Stimulated activated CD8-positive, alpha-beta memory T cell treated with anti-CD3 and anti-CD28 coated beads, Interleukin-2, amount 100 ng/mL, for 1 hour (primary cell): ENCODE results near the gene GOLGA6L9.
"Not testable (repeated sequence)": the region's sequence is repeated elsewhere in the genome, so short reads cannot be mapped to it uniquely, and the experiment has no call there.

Source experiments
- DNase-seq, 2 donors: peaks; one replicate each; pipeline ENCODE4 v3.0.0-alpha.2; 2020; ENCODE audit warnings: low read depth in 2 of 2

The GOLGA6L9 gene, protein sequence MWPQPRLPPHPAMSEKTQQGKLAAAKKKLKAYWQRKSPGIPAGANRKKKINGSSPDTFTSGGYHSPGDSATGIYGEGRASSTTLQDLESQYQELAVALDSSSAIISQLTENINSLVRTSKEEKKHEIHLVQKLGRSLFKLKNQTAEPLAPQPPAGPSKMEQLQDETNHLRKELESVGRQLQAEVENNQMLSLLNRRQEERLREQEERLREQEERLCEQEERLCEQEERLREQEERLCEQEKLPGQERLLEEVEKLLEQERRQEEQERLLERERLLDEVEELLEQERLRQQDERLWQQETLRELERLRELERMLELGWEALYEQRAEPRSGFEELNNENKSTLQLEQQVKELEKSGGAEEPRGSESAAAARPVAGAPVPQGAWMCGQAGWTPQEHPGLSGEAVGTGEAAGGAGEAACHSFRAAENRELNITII

DNA sequence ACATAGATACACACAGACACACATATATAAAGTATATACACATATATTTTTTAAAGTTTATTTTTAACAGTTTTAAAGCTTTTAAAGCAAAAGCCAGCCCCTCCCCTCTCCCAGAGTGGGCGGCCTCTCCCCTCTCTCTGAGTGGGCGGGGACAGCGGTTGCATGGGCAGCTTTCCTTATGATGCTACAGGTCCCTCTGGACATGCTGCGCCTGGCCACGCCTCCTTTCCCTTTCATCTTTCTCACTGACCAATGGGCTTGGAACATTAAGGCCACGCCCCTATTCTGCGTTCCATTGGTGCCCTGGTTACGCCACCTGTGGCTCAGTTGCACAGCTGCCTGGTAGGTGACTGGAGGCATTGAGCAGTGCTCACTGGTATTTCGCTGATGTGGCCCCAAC lies at the start of gene GOLGA6L9:
GOLGA6L9 (plus strand) TSS at position 124 of the 400 bp plus-strand sequence; CDS start at position 388, 264 bp downstream.
- DNase-seq = not testable (repeated sequence)

DNA sequence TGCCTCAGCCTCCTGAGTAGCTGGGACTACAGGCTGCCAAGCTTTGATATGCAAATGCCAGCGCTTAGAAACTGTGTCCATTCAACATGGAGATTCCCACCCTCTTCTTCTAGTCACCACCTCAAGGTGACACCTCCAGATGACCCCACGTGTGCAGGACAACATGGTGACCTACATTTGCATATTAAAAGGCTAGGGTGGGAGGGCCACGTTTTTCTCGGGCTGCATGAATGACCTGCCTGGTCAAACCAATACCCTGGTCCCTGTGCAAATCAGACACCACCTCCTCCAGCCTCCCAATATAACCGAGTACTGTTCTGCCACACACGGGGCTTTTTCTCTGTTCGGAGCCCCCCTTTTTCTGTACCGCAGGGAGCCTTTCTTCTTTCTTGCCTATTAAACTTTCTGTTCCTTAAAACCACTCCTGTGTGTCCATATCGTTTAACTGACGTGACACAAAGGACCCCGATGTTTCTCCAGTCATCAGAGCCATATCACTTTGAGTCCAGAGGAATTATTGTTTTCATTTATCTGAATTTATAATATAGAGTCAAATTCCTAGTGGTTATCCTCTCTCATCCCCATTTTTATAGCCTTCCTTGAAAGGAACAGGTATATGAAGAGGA lies 48.2 kb upstream of the GOLGA6L9 start:
- DNase-seq = not testable (repeated sequence)

DNA sequence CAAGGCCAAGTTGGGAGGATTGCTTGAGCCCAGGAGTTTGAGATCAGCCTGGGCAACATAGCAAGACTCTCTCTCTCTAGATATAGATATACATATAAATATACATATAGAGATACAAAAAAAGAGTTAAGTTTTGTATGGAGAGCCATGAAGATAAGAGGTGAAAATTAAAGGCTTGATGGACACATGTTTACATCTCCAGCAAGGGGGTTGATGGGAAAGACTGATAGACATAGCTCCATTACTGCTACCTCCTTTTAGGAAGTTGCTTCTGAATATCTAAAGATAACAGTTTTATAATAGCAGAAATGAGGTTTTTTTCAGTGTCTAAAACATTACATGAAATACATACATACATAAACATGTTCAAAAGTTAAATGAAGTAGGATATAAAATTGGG lies 42.4 kb upstream of the GOLGA6L9 start:
- not testable (repeated sequence) for DNase-seq

DNA sequence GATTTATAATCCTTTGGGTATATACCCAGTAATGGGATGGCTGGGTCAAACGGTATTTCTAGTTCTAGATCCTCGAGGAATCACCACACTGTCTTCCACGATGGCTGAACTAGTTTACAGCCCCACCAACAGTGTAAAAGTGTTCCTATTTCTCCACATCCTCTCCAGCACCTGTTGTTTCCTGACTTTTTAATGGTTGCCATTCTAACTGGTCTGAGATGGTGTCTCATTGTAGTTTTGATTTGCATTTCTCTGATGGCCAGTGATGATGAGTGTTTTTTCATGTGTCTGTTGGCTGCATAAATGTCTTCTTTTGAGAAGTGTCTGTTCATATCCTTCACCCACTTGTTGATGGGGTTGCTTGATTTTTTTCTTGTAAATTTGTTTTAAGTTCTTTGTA lies 39.5 kb upstream of the GOLGA6L9 start:
- DNase-seq = not testable (repeated sequence)

DNA sequence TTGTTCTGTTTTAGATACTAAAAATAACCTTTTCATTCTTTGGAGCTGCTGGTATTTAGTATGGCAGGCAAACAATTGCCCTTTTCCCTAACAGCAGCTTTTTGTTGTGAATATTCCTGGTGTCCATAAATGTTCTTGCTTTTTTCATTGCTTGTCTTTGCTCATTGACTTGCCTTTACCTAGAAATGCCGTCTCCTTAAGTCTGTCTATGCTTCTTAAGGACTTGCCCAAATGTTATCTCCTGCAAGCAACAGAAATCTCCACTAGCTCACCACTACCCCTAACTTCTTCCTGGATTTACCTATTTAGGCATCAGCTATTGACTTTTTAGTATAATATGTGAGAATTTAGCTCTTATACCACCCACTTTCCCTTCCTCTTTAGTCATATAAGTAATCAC lies 37.5 kb upstream of the GOLGA6L9 start:
- not testable (repeated sequence) for DNase-seq

DNA sequence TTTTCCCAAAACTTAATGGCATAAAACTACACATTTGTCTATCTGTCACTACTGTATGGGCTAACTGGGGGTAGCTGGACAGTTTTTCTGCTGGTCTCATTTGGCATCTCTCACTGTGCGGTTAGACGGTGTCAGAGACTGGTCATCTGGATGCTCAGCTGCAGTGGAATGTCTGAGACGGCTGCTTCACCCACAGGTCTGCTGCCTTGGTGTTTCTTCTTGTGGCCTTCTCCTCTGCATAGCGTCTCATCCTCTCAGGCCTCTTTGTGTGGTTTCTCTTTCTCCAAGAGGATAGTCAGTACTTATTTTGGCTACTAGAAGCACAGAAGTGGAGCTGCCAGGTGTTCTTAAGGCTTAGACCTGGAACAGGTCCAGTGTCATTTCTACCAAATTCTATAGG lies 35.9 kb upstream of the GOLGA6L9 start:
- no peak for DNase-seq

DNA sequence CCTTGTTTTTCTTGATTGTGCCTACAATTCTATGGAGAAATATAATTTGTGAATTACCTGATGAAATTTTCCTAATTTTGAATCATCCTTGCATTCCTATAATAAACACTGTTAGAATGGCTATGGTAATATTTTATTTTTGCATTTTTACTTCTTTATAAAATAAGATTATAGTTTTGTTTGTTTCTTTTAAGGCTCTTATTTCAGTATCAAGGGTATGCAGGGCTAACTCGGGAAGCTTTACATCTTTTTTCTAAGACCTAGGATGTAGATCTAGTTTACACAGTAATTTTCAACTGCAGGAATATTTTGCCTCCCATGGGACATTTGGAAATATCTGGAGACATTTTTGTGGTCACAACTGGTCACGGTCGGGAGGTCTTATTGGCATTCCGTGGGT lies 33.8 kb upstream of the GOLGA6L9 start:
- not testable (repeated sequence) for DNase-seq

DNA sequence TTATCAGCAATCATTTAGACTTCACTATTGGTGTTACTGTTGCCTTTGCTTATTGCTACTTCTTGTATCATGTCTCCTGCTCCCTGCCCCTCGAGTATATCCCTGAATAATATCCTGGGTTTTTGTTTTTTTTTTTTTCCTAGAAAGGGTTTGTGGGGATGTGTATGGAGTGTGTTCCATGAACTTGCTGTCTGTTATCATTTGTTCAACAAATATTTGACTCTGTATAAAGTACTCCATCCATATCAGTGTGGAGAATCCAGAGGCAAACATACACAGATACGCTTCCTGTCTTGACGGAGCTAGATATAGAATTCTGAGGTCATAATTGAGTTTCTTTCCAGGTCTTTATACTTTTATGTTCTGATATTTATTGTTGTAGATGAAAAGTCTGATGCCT lies 31.8 kb upstream of the GOLGA6L9 start:
- DNase-seq = no peak

DNA sequence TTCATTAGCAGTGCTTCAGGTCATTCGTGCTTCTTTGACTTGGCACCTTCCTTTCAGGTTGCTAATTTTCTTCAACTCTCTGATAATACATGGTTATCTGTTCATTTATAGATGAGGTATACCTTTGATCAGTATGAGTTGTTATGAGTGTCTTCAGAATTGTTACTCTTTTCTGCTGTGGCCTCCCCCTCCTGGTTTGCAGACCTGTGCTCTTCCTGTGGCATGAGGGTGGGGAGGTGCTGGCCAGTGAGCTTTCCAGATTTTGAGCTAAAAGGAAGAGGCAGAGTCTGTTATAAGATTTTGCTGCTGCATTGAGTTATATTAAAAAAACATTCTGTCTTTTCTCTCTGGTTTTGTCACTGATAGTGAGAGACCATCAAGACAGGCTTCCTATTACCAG lies 30.8 kb upstream of the GOLGA6L9 start:
- no peak for DNase-seq

DNA sequence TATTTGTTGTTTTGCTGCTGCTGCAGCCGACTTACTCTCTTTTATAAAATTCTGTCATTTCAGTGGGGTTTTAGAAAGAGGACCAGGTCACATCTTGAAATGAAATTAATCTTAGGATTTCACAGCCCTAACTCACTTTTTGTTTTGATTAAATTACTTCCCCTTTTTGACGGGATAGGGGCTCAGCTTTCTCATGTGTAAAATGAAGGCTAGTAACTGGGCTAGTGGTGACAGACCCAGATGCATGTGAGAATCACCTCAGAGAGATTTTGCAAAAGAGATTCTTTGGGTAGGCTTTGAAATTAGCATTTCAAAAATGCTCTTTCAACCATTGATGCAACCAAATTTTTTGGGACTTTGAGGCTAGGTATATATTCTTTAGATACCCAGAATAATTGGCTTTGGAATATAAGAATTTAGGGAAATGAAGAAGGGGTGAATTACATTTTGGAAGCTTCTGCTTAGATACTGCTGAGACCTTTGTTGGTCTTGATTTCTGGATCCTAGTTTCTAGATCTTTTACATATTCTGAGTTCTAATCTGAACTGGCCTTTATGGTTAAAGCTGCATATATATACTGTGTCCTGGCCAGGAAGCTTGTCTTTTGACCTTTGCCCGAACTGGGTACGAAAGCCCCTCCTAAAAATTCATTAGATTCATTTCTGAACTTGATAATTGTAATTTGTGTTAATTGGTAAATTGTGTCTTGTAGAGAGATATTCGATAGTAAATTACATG lies 30.1 kb upstream of the GOLGA6L9 start:
- not testable (repeated sequence) for DNase-seq

DNA sequence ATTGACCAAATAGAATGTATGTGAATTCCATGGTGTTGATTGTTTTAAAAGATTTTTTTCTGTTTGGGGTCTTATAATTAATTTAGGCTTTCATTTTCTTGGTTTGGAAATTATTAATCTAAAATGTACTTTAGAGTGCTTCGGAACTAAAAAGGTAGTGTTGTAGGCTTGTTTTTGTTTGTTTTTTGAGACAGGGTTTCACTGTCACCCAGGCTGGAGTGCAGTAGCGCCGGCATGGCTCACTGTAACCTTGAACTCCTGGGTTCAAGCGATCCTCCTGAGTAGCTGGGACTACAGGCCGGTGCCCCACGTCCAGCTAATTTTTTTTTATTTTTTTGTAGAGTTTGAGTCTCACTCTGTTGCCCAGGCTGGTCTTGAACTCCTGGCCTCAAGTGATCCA lies 27.7 kb upstream of the GOLGA6L9 start:
- DNase-seq = not testable (repeated sequence)

DNA sequence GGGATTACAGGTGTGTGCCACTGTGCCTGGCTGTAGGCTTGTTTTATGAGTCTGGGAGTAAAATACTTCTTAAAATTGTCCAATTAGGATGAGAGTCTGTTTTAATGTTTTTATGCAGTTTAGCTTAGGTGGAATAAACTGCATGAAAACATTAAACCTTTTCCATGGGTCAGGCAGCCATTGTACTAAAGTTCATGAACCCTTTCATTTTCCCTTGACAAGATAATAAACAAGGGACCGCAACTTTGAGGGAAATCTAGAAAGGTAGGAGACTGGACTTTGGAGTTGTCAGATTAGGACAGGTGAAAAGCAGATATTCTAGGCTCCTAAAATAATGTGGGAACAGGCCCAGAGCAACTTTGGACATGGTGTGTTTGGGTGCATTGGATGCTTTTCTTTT lies 27.3 kb upstream of the GOLGA6L9 start:
- not testable (repeated sequence) for DNase-seq

DNA sequence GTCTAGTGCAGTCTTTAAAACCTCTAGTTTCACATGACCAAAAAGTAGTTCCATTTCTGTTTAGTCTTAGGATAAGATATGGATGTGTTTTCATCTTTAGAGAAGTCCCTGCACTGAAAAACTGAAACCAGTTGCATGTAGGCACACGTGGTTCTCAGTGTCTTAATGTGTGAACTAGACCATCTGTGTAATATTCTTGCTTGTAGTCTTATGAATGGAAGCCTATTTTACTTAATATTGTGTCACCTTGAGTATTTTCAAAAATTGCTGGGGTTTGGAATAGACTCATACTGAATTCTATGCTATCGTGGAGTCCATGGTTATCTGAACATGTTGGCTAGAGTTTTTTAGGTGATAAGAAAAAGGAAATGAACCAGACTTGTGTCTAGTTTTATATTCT lies 23.4 kb upstream of the GOLGA6L9 start:
- not testable (repeated sequence) for DNase-seq

DNA sequence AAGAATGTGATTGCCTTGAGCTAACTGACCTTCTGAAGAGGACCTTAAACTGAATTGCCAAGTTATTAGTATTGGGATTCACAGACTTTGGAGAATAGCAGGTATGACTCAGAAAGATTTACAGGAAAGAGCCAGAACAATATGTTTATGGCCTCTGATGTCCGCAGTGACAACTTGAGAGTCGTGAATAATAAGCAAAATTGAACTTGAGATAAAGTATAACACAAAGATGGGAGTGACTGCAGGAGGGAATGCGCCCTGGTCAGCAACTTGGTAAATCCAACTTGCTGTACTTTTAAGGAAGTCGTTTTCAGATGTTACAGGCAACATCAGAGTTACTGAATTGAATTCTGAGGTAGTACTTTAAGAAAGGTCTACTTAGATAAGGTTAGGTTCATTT lies 19.3 kb upstream of the GOLGA6L9 start:
- not testable (repeated sequence) for DNase-seq

DNA sequence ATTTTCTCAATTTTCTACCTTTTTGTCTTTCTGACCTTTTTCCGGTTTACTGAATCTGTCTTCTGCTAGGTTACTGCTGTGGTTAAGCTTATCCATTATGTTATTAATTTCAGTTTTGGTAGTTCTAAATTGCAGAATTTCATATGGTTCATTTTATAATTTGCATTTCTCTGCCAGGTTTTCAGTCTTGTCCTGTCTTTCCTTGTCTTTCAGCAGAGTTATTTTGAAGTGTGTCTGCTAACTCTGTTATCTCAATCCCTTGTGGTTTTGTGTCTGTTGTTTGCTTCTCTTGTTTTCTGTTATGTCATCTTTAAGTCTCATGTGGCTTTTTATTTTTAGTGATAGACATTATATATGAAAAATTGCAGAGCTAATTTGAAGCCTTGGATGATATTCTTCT lies 18.0 kb upstream of the GOLGA6L9 start:
- not testable (repeated sequence) for DNase-seq

DNA sequence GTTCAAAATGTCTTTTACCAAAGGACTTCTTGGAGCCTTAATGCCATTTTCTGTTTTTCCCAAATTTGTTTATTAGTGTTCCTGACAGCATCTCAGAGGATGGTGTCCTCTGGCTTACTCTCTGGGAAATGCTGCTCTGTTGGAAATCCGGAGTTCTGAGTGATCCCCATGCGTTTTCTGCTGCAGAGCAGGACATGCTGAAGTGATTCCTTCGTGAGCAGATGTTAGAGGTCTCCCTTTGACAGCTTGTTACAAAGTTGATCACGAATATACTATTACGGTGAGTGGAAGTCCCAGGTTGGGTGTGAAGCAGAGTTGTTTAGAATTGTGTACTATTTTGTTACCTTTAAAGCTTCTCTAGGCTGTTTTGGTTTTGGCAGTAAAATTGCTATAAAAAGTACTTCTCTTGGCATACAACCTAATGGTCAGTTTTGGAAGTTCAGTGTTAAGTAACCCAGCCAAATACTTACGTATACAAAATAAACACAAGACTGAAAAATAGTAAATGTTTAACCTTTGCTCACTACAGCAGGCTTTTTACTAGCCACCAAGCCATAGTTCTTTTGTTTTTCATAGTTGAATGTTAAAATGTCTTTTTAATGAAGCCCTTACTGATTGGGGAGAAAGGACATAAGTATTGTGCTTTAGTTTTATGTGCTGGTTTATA lies 15.0 kb upstream of the GOLGA6L9 start:
- not testable (repeated sequence) for DNase-seq

DNA sequence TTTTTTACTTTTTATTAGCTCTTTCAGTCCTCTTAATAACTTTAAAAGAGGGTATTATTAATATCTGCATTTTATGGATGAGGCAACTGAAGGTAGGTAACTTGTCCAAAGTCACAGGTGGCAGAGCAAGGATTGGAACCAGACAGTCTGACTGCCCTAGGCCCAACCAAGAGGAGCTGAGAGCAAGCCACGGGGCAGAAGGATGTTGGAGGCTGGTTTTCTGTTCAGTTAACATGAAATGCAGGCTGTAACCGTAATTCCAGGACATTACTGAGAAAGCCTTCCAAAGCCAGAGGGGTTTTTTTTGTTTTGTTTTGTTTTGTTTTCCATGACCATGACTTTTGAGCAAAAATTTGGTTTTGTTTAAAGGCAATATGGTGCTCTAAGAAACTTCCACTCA lies 9.1 kb upstream of the GOLGA6L9 start:
- not testable (repeated sequence) for DNase-seq

DNA sequence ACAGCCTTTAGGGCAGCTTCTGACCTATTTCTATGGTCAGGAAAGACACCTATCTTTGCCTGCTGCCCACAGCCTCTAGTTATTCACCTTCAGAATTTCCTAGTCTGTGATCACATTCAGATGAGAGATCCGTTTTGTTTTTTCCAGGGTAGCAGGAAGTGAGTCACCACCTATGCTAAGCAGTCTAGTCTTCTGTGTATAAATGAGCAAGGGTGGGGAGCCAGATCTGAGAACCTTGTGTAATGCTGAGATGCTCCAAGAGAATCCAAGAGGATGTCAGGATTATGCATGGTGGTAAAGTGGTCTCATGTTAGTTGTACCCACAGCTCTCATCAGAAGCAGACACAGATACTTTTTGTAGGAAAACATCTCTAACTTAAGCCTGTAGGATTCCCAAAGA lies 8.7 kb upstream of the GOLGA6L9 start:
- DNase-seq = not testable (repeated sequence)

DNA sequence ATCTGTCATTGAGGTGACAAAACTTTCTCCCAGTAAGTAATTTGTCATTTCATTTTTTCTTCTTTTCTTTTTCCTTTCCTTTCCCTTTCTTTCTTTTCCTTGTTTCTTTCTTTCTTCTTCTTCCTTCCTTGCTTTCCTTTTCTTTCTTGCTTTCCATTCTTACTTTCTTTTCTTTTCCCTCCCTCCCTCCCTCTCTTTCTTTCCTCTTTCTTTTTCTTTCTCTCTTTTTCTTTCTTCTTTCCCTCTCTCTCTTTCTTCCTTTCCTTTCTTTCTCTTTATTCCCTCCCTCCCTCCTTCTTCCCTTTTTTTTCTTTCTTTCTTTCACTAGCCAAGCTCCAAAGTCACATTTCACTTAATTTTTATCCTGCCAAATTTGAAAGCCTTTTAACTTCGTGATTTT lies 2.5 kb upstream of the GOLGA6L9 start:
- not testable (repeated sequence) for DNase-seq

DNA sequence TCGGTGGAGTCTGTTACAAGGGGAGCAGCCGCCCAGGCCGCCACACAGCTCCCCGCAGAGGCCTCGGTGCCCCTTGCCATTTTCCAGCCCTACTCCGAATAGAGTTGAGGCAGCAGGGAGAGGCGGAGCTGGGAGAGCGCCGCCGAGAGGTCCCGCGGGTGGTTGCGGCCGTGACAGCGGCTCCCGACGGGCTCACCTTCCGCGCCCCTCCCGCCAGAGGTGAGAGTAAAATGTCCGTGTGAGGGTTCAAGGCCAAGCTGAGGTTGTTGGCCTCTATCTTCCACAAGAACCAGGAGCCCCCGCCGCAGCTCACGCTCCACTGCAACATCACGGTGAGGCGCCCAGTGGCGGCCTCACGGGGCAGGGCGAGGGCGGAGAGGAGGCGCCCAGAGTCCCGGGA lies 15.8 kb downstream of the GOLGA6L9 start:
- DNase-seq = peak; percentile 1

DNA sequence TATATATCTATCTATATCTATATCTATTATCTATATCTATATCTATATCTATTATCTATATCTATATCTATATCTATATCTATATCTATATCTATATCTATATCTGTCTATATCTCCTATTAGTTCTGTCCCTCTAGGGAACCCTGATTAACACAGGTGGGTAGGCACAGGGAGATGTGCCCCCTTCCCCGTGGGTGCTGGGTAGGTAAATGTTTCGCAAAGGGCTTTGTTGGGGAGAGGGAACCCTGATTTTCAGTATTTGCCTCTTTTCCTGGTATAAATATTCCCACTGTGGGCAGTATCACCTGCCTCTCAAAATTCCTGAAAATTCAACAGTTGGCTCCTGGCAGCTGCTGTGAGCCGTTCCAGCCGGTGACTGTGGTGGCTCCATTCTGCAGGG lies 27.7 kb downstream of the GOLGA6L9 start:
- not testable (repeated sequence) for DNase-seq

DNA sequence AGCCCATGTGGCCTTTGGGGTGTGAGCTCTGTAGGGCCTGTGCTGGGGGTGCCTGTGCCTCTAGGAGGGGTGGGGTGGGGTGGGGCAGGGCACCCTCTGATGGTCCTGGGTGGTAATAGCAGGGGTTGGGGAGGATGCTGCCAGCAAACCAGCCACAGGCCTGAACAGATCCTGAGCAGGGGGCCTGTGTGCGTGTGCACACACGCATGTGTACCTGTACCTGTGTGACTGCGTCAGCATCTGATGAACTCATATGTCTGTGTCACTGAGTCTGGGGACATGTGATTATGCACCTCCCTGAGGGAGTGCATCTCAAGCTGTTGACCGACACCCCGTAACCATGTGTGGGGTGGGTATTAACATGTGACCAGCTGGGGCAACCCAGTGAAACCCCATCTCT lies 36.0 kb downstream of the GOLGA6L9 start:
- DNase-seq = not testable (repeated sequence)
